ENCODE results near the gene GATA6.
"Not testable (repeated sequence)": the region's sequence is repeated elsewhere in the genome, so short reads cannot be mapped to it uniquely, and the experiment has no call there.

GATA6 gene

DNA sequence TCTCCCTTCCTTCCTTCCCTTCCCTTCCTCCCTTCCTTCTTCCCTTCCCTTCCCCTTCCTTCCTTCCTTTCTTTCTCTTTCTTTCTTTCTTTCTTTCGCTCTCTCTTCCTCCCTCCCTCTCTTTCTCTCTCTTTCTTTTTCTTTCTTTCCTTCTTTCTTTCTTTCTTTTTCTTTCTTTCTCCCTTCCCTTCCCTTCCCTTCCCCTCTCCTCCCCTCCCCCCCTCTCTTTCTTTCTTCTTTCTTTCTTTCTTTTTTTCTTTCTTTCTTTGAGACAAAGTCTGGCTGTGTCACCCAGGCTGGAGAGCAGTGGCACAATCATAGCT is 34.8 kb downstream of the GATA6 start:
- no peak for DNase-seq (ENCODE audit: low read depth, low spot score)

DNA sequence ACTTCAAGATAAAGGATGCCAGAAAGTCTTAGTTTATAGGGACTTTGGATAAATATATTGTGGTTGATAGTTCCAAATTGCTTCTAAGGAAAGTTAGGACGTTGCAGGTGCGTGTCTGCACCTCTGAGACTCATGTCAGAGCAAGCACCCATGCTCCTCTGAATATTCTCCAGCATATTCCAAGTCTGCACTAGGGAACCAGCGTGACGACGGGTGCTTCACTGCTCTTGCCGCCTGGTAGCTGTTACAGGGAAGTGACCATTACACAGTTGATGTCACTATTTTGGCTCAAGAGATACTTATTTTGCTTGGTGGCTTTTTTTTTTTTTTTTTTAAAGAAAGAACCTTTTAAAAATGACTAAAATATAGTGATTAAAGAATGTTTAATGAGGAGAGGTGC is 35.6 kb downstream of the GATA6 start:
- DNase-seq (ENCODE audit: low read depth, low spot score): no peak

DNA sequence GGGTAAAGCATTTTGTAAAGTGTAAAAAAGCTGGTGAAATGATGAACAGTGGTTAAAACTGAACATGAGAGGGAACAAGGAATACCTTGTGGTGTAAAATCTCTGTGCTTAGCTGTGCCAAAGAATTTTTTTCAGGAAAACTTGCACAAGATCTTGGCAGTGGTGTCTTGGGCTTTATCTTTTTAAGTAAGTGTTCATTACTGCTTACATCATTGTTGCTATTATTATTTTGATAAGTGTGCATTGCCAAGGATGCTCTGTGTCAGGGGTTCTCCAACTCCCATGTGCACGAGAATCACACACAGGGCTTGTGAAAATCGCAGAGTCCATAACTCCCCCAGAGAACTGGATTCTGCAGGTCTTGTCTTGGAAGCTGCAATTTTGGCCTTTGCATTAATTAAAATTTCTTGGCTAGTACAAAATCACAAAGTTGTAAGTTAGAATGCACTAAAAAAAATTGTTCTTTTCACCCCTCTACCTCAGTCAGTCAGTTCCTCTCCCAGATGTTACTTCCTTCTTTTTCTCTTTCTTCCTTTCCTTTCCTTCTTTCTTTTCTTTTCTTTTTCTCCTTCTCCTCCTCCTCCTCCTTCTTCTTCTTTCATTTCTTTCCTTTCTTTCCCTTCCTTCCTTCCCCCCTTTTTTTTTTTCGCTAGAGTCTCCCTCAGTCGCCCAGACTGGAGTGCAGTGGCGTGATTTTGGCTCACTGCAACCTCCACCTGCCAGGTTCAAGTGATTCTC is 37.8 kb downstream of the GATA6 start:
- DNase-seq (ENCODE audit: low read depth, low spot score): no peak

DNA sequence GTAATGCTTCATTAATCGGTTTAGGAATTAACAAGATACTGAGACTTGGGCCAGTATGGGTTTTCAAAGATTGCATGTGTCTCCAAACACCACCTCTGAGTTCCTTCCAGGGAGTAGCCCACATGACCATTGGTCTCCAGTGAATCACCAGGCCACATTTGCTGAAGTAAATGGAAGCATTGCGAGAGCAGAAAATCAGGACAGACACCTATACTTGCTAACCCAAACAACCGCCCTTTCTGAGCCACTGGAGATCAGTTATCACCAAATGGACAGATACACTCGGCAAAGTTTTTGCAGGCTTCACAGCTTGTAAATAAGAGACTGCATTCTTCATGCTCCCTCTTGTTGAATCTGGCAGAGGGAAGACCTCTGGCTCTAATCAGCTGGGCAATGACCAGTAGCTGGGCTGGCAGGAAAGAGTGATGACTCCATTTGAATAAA is 40.9 kb downstream of the GATA6 start:
- no peak for DNase-seq (ENCODE audit: low read depth, low spot score)

DNA sequence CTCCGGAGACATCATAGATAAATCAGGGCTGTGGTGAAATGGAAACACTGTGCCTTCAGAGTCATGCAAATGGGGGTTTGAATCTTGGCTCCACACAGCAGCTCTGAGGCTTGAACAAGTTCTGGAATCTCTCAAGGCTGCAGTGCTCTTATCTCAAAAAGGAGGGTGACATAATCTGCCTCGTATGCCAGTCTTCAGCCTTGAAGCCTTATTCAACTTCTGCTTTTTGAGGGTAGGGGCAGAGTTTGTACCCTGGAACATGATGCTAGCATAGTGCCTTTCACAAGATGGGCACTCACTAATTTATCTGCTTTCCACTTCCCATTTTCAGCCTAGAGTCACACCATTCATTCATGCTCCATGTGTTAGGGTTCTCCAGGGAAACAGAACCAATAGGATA is 42.3 kb downstream of the GATA6 start:
- DNase-seq (ENCODE audit: low read depth, low spot score): no peak

DNA sequence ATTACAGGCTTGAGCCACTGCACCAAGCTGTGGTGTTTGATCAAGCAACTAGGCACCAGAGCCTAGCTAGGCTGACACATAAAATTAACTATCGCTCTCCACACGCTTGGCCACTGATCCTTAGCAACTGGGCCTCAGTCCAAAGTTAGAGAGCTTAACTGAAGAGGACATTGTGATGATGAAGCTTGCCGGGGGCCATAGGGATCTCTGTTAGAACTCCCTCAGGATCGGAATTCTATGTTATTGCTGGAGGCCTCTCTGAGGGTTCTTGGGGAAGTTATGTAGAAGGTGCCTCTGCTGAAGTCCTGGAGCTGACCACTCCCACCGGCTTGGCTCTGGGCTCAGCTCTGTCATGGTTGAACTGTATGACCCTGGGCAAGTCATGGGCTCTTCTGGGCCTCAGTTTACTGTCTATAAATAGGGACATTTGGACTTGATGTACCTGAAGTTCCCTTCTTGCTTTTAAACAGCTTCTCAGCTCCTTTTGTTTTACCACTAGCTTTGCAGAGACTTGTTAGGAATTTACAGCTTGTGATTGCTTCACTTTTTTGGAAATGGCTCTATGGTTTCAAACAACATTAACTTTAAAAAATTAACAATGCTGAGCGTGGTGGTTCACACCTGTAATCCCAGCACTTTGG is 44.1 kb downstream of the GATA6 start:
- DNase-seq (ENCODE audit: low read depth, low spot score): no peak

DNA sequence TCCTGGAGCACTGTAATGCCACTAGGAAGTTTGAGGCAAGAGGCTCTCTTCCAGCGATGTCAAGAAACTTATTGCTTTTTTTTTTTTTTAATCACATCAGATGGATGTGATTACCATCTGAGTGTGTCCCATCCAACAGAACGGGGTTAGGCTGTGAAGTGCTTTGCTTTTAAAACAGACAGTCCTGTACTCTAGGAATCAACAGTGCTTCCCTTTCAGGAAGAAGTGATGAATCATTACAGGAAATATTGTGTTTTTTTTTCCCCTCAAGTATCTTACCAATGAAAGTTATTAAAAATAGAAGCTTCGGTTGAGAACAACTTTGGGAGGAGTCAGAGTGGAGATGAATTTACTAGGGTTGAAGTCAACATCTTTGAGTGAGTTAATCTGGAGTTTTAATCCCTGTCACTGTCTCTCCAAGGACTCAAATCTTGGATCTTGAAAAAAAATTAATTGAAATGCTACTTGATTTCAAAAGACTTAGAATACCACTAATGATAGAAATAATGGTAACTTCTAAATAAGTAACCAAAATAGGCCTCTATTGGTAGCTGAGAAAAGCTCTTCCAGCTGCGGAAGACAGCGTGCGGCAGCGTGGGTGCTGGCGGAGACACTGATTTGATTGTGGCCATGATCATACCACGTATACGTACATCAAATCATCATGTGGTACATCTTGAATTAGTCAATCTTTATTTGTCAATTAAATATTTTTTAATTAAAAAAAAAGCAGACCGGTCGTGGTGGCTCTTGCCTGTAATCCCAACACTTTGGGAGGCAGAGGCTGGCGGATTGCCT is 45.5 kb downstream of the GATA6 start:
- no peak for DNase-seq (ENCODE audit: low read depth, low spot score)

DNA sequence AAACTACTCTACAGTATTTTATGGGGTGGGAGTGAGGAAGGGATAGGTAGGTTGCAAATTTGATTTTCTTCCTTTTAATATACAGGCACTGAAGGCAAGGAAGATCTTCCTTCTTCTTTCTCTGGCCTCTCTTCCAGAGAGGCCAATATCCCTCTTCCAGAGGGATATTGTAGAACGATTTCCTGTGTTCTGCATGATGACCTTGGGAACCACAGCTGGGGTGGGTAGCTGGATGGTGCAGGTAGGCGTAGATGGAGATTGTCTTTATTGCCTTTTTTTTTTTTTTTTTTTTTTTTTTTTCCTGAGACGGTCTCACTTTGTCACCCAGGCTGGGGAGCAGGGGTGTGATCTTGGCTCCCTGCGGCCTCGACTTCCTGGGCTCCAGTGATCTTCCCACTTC is 49.4 kb downstream of the GATA6 start:
- no peak for DNase-seq (ENCODE audit: low read depth, low spot score)

DNA sequence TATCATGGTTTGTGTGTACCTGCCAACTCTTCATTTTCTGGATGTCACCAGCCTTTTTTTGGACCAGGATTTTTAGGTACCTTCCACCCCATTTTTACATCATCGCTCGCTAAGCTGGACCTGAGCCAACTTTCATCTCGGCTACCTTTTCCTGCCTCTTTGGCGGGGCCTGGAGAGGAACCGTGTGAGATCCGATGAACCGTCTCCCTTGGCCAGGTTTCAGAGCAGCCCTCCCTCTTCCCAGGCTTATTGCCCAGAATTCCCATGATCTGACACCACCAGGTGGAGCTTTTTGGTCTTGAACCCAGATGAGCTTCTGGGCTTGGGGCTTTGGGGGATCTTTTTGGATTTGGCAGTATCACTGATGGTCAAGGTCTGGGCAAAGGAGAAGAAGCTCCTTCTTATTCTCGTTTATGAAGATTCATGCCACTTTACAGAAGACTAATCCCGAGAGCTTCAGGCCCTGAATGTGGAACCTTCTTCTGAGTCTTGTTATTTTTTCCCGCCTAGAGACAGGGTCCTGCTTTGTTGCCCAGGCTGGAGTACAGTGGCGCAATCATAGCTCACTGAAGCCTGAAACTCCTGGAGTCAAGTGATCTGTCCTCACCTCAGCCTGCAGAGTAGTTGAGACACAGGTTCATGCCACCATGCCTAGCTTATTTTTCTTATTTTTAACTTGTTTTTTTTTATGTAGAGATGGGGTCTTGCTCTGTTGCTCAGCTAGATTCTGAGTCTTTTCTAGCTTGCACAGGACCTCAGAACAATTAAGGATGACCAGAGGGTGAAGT is 50.4 kb downstream of the GATA6 start:
- no peak for DNase-seq (ENCODE audit: low read depth, low spot score)

DNA sequence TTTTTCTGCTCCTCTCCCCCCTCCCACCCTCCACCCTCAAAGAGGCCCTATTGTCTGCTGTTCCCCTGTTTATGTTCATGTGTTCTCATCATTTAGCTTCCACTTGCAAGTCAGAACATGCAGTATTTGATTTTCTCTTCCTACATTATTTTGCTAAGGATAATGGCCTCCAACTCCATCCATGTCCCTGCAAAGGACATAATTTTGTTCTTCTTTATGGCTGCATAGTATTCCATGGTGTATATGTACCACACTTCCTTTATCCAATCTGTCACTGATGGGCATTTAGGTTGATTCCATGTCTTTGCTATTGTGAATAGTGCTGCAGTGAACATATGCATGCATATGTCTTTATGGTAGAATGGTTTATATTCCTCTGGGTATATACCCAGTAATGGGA is 51.2 kb downstream of the GATA6 start:
- DNase-seq (ENCODE audit: low read depth, low spot score): not testable (repeated sequence)

DNA sequence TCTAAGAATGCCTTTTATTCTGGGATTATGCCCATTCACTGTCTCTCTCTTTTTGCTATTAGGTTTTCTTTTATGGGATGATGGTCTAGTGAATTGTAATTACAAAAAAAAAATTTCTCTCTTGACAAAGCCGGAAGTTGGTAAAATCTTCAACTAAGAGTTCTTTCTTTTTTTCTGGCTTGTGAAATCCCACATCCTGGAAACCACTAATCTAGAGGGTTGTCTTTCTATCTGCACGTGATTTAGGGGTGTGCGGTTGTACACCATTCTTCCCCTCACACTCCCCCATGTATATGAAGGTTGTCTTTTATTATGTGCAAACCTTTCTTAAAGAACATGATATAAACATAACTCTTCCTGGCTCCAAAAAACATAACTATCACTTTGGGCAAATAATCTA is 52.0 kb downstream of the GATA6 start:
- DNase-seq (ENCODE audit: low read depth, low spot score): no peak

DNA sequence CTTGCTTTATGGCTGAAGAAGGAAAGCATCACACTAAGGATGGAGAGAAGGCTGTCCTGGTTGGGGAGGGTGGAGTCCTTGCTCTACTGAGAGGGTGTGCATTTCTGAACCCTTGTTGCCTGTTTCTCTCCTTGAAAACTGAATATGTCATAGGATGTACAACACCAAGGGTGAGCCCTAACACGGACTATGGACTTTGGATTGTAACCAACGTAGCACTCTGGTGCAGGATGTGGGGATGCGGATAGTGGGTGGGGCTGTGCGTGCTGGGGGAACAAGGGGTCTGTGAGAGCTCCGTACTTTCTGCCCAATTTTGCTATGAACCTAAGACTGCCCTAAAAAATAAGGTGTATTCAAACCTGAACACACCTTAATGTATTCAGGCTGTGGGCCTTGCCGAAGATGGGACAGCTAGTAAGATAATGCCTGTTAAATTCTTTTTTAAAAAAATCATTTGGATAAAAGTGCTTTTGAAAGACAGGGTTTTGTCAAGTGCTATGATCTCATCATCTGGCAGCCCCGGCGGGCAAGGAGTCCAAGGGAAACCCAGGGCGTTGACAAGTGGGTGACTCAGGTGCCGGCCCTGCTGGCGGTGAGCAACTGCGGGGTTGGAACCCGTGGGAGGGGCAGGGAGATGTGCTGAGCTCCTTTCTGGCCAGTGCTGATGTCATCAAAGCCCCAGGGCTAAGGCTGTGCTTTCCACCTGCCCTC is 54.0 kb downstream of the GATA6 start:
- DNase-seq (ENCODE audit: low read depth, low spot score): no peak

DNA sequence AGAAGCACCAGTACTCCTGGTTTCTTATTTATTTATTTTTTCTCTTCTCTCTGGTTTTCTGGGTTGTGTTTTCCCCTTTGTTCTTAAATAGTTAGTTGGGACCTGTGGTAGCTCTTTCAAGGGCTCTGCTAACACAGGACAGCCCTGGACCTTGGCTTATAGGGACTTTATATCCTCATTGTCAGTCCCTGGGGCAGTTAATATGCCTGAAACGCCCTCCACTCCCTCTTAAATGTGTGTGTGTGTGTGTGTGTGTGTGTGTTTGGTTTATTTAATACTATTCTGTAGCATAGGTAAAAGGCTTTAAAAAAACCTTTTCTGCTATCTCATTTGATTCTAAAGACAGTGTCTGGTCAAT is 54.6 kb downstream of the GATA6 start:
- DNase-seq (ENCODE audit: low read depth, low spot score): no peak

DNA sequence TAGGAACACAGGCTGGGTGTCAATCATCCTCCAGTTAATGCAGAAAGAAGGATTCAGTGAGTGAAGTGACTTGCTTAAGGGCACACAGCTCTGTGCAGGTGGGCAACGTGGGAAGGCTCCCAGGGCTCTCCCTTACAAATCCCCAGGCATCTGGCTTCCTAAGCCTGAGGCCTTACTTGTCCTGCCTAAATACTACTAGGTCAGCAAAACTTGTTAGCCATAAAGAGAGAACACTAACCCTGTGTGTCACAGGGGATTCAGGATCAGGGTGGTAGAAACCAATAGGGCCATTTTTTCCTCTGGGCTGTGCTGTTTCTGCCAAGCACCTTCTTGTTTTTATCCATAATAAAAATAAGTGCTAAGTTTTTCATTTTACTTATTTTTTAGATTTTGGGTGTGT is 55.0 kb downstream of the GATA6 start:
- no peak for DNase-seq (ENCODE audit: low read depth, low spot score)

DNA sequence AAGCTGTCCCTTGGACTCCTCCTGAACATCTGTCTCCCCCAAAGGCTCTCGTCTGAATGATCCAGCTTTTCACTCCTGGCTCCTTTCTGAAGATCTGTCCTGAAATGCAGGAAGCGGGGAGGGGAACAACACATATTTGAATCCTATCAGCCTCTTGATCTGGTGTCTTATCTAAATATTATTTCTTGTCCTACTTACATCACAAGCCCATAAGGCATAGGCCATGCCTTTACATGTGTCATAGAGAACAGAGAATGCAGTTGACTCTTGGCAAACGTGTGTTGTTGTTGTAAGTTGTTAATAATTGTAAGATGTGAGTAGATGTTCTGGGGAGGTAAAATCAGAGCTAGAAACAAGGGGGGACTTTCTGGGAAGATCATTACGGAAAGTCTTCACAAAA is 57.4 kb downstream of the GATA6 start:
- no peak for DNase-seq (ENCODE audit: low read depth, low spot score)

DNA sequence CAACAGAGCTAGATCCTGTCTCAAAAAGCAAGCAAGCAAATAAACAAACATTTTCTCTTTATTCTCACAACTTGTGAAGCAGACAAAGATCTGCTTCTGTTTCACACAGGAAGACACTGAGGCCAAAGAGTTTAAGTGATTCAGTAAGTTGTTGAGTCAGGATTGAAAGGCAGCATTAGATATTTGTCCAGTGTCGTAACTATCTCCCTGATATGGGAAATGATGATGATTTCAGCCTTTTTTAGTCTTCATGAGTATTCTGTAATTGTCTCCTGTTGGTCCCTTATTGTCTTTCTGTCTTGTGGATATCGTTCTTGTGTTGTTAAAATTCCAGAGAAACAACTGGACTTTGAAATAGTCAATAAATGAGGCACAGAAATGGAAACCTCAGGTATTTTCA is 59.6 kb downstream of the GATA6 start:
- no peak for DNase-seq (ENCODE audit: low read depth, low spot score)

DNA sequence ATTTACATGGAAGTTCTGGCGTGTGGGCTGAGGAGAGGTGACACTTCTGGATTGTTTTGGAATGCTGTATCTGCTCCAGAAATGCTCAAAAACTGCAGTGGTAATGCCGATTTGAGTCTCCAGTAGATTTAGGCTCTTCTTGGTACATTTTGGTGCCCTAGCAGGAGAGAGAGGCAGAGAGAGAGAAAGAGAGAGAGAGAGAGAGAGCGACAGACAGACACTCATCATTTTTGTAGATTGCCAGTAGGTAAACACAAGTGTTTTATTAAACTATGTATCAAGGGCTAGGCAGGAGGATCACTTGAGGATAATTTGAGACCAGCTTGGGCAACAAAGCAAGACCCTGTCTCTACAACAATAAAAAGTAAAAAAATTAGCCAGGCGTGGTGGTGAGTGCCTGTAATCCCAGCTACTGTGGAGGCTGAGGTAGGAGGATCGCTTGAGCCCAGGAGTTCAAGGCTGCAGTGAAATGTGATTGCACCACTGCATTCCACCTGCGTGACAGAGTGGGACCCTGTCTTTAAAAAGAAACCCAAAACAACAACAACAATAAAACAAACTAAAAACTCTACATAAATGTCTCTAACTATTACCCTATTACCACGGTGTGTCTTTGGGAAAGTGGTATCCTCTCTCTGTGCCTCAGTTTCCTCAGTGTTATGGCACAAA is 60.2 kb downstream of the GATA6 start:
- no peak for DNase-seq (ENCODE audit: low read depth, low spot score)

DNA sequence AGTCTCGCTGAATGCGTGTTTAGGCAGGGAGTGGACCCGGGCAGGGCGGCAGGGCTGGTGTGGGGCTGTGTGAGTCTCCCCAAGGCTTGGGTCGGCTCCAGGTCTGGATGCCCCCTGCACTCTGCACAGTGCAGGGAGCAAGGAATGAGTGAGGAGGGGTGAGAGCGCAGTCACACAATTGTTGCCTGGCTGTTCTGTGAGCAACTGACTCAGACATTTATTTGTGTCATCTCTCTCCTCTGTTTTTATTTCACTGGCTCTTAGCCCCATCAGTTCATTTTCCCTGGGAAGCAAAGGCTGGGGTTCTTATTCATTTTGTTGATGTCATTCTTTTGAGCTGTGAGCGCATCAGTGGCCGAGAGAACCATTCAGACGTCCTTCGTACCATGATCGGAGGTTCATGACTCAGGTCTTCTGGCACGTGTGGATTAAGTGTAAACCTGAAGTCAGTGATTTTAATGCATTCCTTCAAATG is 61.1 kb downstream of the GATA6 start:
- DNase-seq (ENCODE audit: low read depth, low spot score): no peak

DNA sequence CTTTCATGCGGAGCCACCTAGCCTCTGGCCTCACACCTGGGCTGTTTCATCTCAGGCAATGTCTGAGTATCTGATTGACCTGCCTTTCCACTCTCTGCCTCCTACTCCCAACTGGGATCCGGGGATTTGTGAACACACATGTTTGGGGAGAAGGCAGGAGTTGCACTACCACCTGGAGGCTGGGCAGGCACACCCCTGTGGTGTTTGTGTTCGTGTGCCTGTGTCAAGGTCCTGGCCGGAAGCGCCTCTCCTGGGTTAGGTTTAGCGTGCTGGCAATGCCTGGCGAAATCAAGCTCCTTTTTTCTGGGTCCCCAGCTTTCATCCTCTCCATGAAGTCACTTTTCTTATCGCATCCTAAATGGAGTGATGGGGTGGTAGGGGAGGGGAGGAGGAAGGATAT is 63.9 kb downstream of the GATA6 start:
- no peak for DNase-seq (ENCODE audit: low read depth, low spot score)

DNA sequence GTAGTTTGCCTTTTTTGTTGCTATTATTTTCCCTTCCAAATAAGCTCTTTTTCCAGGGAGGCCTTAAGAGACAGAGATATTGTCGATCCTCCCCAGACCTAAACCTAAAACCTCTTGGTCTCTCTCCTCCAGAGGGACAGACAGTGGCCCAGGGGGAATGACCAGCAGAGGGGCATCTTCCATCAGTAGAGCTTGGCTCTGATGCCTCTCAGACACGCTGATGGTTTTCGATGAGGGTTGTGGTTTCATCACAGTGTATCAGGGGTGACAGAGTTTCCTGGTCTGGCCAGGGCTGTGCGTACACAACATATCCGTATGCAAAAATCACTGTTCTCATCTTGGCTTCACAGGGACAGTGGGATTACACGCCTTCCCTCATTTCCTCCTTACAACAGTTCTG is 68.6 kb downstream of the GATA6 start:
- no peak for DNase-seq (ENCODE audit: low read depth, low spot score)

DNA sequence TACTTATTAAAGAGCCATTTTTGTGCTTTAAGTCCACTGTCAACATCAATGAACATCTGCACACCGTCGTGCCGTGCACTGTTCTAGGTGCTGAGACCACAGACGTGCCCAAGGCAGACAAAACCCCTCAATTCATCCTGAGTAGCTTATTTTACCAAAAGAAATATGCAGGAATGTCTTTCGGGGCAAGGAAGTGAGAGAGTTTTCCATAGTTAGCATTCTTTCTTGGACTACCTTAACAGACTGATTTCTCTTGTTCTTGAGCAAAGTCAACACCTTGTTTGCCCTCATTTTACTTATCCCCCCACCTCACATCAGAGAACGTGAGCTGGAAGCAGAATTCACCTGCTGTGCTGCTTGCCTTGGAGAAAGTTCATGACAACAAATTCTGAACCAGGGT is 69.3 kb downstream of the GATA6 start:
- DNase-seq (ENCODE audit: low read depth, low spot score): no peak

All from iPS DF 19.7 (cell line).